Mesendoderm (in vitro differentiated cells): Measurements from ENCODE around the gene SPEM2.

Experiments used
- DNase-seq: peaks from one replicate; pipeline ENCODE4 v3.0.0; 2013
- H2AK5ac ChIP-seq: 2 replicates; pipeline ENCODE4 v1.6.1; 2013; ENCODE audit warnings: low read length, inconsistent platforms
- H2BK120ac ChIP-seq: 2 replicates; pipeline ENCODE4 v1.6.1; 2013; ENCODE audit warnings: low read depth, mild to moderate bottlenecking, low read length, moderate library complexity, mixed read lengths
- H2BK15ac ChIP-seq: replicated peaks from 2 replicates; pipeline ENCODE4 v1.6.1; 2013; ENCODE audit warnings: low read depth, mild to moderate bottlenecking, moderate library complexity
- H2BK5ac ChIP-seq: 2 replicates; pipeline ENCODE4 v1.6.1; 2013; ENCODE audit warnings: low read length, inconsistent platforms
- H3K18ac ChIP-seq: 2 replicates; pipeline ENCODE4 v1.6.1; 2013; ENCODE audit warnings: mild to moderate bottlenecking, low read length, mixed read lengths
- H3K23ac ChIP-seq: one replicate; pipeline ENCODE4 v1.6.1; 2013; ENCODE audit warnings: low read length
- H3K27ac ChIP-seq: 2 replicates; pipeline ENCODE4 v1.5.1; 2013; ENCODE audit warnings: low read depth, mild to moderate bottlenecking, inconsistent platforms, low read length, moderate library complexity
- H3K27me3 ChIP-seq: 2 replicates; pipeline ENCODE4 v1.6.1; 2013; ENCODE audit warnings: low read length, control low read depth, mild to moderate bottlenecking, inconsistent platforms; ENCODE audit not compliant: insufficient read depth, poor library complexity
- H3K36me3 ChIP-seq: 2 replicates; pipeline ENCODE4 v1.6.1; 2013; ENCODE audit warnings: low read length, inconsistent platforms; ENCODE audit not compliant: control insufficient read depth, insufficient read depth
- H3K4ac ChIP-seq: one replicate; pipeline ENCODE4 v1.6.1; 2013; ENCODE audit warnings: low read depth, mild to moderate bottlenecking, low read length, moderate library complexity
- H3K4me1 ChIP-seq: 2 replicates; pipeline ENCODE4 v1.6.1; 2013; ENCODE audit warnings: low read depth, low read length, inconsistent platforms; ENCODE audit not compliant: control insufficient read depth
- H3K4me2 ChIP-seq: 2 replicates; pipeline ENCODE4 v1.6.1; 2013; ENCODE audit warnings: low read length
- H3K4me3 ChIP-seq: 2 replicates; pipeline ENCODE4 v1.5.1; 2013; ENCODE audit warnings: mild to moderate bottlenecking, low read length
- H3K56ac ChIP-seq: one replicate; pipeline ENCODE4 v1.6.1; 2013; ENCODE audit warnings: low read length
- H3K79me1 ChIP-seq: 2 replicates; pipeline ENCODE4 v1.6.1; 2013; ENCODE audit warnings: low read length, inconsistent platforms
- H3K79me2 ChIP-seq: 2 replicates; pipeline ENCODE4 v1.6.1; 2013; ENCODE audit warnings: mild to moderate bottlenecking, low read length; ENCODE audit not compliant: control insufficient read depth, insufficient read depth
- H3K9ac ChIP-seq: 2 replicates; pipeline ENCODE4 v1.6.1; 2013; ENCODE audit warnings: low read length, inconsistent platforms
- H4K5ac ChIP-seq: one replicate; pipeline ENCODE4 v1.6.1; 2013; ENCODE audit warnings: low read length
- H4K8ac ChIP-seq: one replicate; pipeline ENCODE4 v1.6.1; 2013; ENCODE audit warnings: low read depth, mild to moderate bottlenecking, control low read depth, low read length, moderate library complexity
- WGBS: extraction: QIAGEN DNeasy Blood & Tissue Kit; methylation state at CpG from one replicate; pipeline ENCODE4 v1.1.7; 2013; ENCODE audit warnings: low lambda C conversion rate, missing lambda C conversion rate; ENCODE audit not compliant: insufficient coverage; ENCODE audit errors: extremely low coverage; 5-methylcytosine and 5-hydroxymethylcytosine counted together

SPEM2 gene

GRCh38 chr17:7405350-7406234 is 19.8 kb upstream of the SPEM2 start:
- H3K36me3 ChIP-seq = no peaks in the 10 kb centered on the region
- peak overlapping the region; percentile 92 for H3K56ac ChIP-seq
- peak overlapping the region; percentile 93 for H3K9ac ChIP-seq
- no peak overlapping the region for H2BK15ac ChIP-seq
- peak overlapping the region; percentile 26 for H3K27ac ChIP-seq
- H2BK5ac ChIP-seq = no peak overlapping the region
- no peak overlapping the region for H3K23ac ChIP-seq
- DNase-seq = peak; percentile 62
- H3K27me3 ChIP-seq = no peaks in the 10 kb centered on the region
- H2AK5ac ChIP-seq = peak overlapping the region; percentile 50
- H3K18ac ChIP-seq = peak overlapping the region; percentile 89
- H4K8ac ChIP-seq = no peak overlapping the region
- H3K4me2 ChIP-seq = peak overlapping the region; percentile 97
- H2BK120ac ChIP-seq = peak overlapping the region; percentile 52
- peaks cover 9% of the 10 kb centered on the region for H3K4me1 ChIP-seq
- H4K5ac ChIP-seq = no peak overlapping the region
- peak overlapping the region; percentile 90 for H3K4me3 ChIP-seq
- H3K79me2 ChIP-seq = no peaks in the 10 kb centered on the region
- H3K79me1 ChIP-seq = no peaks in the 10 kb centered on the region
- WGBS = no CpG with 5 or more reads among the region's 38 CpGs
- H3K4ac ChIP-seq = peak overlapping the region; percentile 93

DNA sequence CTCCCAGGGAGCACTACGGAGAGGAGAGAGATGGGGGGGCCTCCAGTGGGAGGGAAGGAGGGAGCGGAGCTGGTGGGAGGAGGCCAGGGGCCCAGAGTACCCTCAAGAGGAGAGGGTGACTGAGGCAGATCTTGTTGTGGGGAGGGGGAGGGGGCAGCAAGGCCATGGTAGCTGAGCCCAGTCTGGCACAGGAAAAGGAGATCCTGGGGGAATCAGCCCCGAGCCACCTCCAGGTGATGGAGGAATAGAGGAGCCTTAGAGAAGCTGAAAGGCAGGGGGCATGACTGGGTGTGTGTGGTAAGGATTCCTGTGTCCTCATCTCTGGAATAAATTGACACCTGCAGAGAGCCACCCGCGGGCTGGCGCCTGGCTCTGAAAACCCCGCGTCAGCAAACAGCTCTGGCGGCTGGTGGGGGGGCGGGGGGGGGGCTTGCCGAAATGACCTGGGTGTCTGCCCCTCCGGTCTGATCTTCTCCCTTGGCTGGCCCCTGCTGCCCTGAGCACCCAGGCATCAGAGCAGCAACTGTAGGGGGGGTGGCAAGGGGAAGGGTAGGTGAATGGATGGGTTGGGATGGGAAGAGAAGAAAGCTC is 19.1 kb upstream of the SPEM2 start:
- Histone ChIP-seq H3K9ac (no peak overlapping the region), H2BK15ac (no peak overlapping the region), H3K23ac (no peak overlapping the region), H3K18ac (no peak overlapping the region), H4K8ac (no peak overlapping the region), H3K79me2 (no peaks in the 10 kb centered on the region), H2AK5ac (no peak overlapping the region), H2BK120ac (no peak overlapping the region), H4K5ac (no peak overlapping the region), H3K4me3 (no peak overlapping the region), H3K36me3 (no peaks in the 10 kb centered on the region), H3K27ac (no peak overlapping the region), H2BK5ac (no peak overlapping the region), H3K4me1 (peaks cover 9% of the 10 kb centered on the region), H3K4me2 (peak overlapping the region; percentile 61), H3K4ac (no peak overlapping the region), H3K79me1 (no peaks in the 10 kb centered on the region), H3K27me3 (no peaks in the 10 kb centered on the region), H3K56ac (peak overlapping the region; percentile 78)
- no CpG with 5 or more reads among the region's 12 CpGs for WGBS
- DNase-seq = peak; percentile 47

DNA sequence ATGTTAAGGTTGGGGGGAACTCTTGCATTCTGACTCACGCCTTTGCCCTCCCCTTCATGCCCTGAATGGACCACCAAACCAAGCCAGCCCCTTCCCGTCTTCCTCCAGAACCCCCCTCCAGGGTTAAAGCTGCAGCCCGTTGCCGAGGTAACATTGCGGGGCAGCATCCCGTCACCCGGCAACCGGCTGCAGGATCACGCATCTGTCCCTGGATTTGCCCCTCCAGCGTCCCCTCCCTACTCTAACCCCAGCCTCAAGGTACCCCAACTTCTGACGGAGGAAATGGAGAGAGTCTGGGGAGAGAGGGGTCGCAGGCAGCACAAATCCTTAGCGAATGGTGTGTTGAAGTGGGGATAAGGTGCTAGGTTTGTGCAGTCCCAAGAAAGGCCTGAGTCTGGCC is 18.3 kb upstream of the SPEM2 start:
- H3K27ac ChIP-seq = no peak overlapping the region
- H3K4me3 ChIP-seq = no peak overlapping the region
- H3K4me2 ChIP-seq = no peak overlapping the region
- H3K4ac ChIP-seq = no peak overlapping the region
- no peak for DNase-seq
- no peak overlapping the region for H2BK120ac ChIP-seq
- H3K79me1 ChIP-seq = no peaks in the 10 kb centered on the region
- H3K36me3 ChIP-seq = no peaks in the 10 kb centered on the region
- H3K23ac ChIP-seq = no peak overlapping the region
- H4K5ac ChIP-seq = no peak overlapping the region
- H2AK5ac ChIP-seq = no peak overlapping the region
- H3K27me3 ChIP-seq = no peaks in the 10 kb centered on the region
- no peak overlapping the region for H3K9ac ChIP-seq
- no peak overlapping the region for H3K56ac ChIP-seq
- H4K8ac ChIP-seq = no peak overlapping the region
- no CpG with 5 or more reads among the region's 13 CpGs for WGBS
- H3K79me2 ChIP-seq = no peaks in the 10 kb centered on the region
- H2BK15ac ChIP-seq = no peak overlapping the region
- peaks cover 9% of the 10 kb centered on the region for H3K4me1 ChIP-seq
- no peak overlapping the region for H3K18ac ChIP-seq
- H2BK5ac ChIP-seq = no peak overlapping the region

GRCh38 chr17:7407485-7408251 is 17.7 kb upstream of the SPEM2 start, which contains the start of gene NLGN2:
Gene NLGN2 (plus strand): TSS chr17:7407845. CDS start chr17:7408256, 411 bp downstream.
- Histone ChIP-seq H3K79me1 (no peaks in the 10 kb centered on the region), H3K4me3 (no peak within 1 kb of the TSS), H2AK5ac (no peak within 1 kb of the TSS), H3K4me2 (peak within 1 kb of the TSS; percentile 55), H3K4me1 (peaks cover 9% of the 10 kb centered on the region), H3K56ac (peak within 1 kb of the TSS; percentile 88), H2BK5ac (no peak within 1 kb of the TSS), H3K27me3 (no peaks in the 10 kb centered on the region), H3K4ac (no peak within 1 kb of the TSS), H3K79me2 (no peaks in the 10 kb centered on the region), H3K18ac (peak within 1 kb of the TSS; percentile 57), H3K27ac (no peak within 1 kb of the TSS), H2BK120ac (no peak within 1 kb of the TSS), H4K8ac (no peak within 1 kb of the TSS), H3K36me3 (no peaks in the 10 kb centered on the region), H3K9ac (peak within 1 kb of the TSS; percentile 63), H4K5ac (no peak within 1 kb of the TSS), H3K23ac (peak within 1 kb of the TSS; percentile 80), H2BK15ac (no peak within 1 kb of the TSS)
- WGBS = no CpG with 5 or more reads among the region's 12 CpGs
- no peak for DNase-seq

GRCh38 chr17:7408252-7408727 is 17.1 kb upstream of the SPEM2 start:
- no peak overlapping the region for H3K4me3 ChIP-seq
- no peaks in the 10 kb centered on the region for H3K79me2 ChIP-seq
- no peak overlapping the region for H4K8ac ChIP-seq
- no peak overlapping the region for H2BK120ac ChIP-seq
- no peak overlapping the region for H3K4ac ChIP-seq
- H3K18ac ChIP-seq = peak overlapping the region; percentile 57
- peak overlapping the region; percentile 63 for H3K9ac ChIP-seq
- peak overlapping the region; percentile 55 for H3K4me2 ChIP-seq
- peak overlapping the region; percentile 88 for H3K56ac ChIP-seq
- peak overlapping the region; percentile 80 for H3K23ac ChIP-seq
- H3K27ac ChIP-seq = no peak overlapping the region
- no peak overlapping the region for H4K5ac ChIP-seq
- H3K27me3 ChIP-seq = no peaks in the 10 kb centered on the region
- no CpG with 5 or more reads among the region's 58 CpGs for WGBS
- no peak for DNase-seq
- H3K4me1 ChIP-seq = peaks cover 7% of the 10 kb centered on the region
- H2BK15ac ChIP-seq = no peak overlapping the region
- no peaks in the 10 kb centered on the region for H3K36me3 ChIP-seq
- no peak overlapping the region for H2AK5ac ChIP-seq
- no peak overlapping the region for H2BK5ac ChIP-seq
- no peaks in the 10 kb centered on the region for H3K79me1 ChIP-seq
